ENCODE results near the gene A4GALT.
"Not testable (repeated sequence)": the region's sequence is repeated elsewhere in the genome, so short reads cannot be mapped to it uniquely, and the experiment has no call there.

The A4GALT gene

DNA sequence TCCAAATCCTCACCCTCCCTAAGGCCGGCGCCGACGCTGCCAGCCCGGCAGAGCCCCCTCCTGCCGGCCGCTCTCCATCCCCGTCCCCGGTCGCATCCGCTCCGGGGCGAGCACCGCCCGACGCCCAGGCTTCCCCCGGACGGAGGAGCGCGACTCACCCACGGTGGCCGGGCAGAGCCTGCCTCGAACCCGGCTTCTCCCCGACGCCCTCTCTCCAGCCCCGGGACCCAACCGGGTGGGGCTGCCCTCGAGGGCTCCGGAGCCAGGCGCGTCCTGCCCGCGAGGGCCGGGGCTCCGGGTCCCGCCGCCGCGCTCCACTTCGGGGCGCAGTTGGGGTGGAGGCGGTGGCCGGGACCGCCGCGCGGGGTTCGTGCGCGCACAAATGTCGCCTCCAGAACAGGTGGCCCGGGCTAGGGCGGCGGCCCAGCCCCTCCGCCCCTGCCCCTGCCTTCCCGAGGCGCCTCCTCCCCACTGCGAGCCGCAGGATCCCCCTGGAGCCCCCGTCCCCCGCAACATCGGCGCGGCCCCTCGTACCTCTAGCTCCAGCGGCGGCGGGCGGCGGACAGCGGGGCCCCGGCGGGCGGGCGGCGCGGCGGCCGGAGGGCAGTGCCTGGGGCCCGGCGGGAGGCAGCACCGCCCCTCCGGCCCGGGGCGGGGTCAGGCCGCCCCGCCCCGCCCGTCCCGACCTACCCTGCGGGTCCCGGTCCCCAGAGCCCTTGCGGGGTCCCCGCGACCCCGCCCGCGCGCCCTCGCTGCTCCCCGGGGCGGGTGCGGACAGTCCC is at the start of gene A4GALT:
Gene A4GALT, minus strand, starts transcription at position 608 of the 782 bp plus-strand sequence. CDS start 26,919 bp downstream, outside the sequence.
- intact Hi-C loops (cut with DNase I): no loop called here
- DNase-seq: no peak

GRCh38 chr22:42770448-42770726 is 49.7 kb upstream of the A4GALT start:
- DNase-seq: no peak
- intact Hi-C loops (cut with DNase I): no loop called here

GRCh38 chr22:42769574-42770447 is 49.1 kb upstream of the A4GALT start:
- intact Hi-C loops (cut with DNase I): no loop called here

GRCh38 chr22:42769238-42769573 is 48.5 kb upstream of the A4GALT start:
- DNase-seq: peak in 1 of 10 donors; percentile 79
- intact Hi-C loops (cut with DNase I): no loop called here

More at GRCh38 chr22:42769574-42770447, 49.1 kb upstream of the A4GALT start:
- DNase-seq: no peak

DNA sequence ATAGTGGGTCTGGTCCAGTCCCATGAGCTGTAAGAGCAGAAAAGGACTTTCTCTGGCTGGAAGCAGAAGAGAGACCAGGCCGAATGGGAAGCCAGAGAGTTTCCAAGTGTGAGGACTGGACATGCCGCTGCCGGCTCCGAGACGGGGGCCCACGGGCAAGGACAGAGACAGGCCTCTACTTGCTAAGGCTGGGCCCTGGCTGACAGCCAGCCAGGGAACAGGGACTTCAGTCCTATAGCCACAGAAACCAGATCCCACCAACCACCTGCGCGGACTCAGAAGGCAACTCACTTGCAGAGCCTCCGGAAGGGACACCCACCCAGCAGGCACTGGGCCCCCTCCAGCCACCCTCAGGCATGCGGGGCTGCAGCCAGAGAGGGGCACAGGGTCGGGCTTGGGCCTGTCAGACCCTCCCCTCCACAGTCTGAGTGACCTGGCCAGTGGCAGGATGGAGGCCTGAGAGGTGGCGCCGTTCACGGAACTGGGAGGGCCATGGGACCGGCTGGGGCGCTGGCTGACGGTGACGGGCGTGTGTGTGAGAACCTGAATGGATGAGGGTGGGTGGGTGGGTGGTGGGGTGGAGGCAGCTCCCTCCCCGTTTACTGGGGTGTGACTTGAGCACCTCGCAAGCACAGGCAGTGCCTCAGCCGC is 47.8 kb upstream of the A4GALT start:
- intact Hi-C loops (cut with DNase I): no loop called here
- peak in 1 of 10 donors; percentile 75 for DNase-seq

DNA sequence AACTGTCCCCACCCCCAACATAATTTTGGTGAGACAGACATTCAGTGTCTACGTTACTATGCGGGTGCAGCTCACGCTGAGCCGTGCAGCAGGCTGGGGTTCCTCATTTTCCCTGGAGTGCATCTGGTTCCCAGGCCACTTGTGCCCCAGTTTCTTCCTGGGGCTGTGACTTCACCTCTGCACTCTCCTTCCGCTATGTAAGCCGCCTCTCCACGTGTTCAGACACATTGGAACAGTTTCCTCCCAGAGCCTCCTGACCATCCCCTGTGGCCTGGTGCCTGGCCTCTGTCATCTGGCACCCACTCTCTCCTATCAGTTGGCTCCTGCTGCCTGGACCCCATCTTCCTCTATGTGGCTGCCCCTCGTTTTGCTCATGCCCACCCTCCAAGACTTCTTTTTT is 46.2 kb upstream of the A4GALT start:
- no peak for DNase-seq
- intact Hi-C loops (cut with DNase I): no loop called here

- intact Hi-C loops (cut with DNase I): no loop called here
- DNase-seq: peak in 1 of 10 donors; percentile 69
These were observed 44.3 kb upstream of the A4GALT start for GRCh38 chr22:42764895-42765363.

- DNase-seq: no peak
- intact Hi-C loops (cut with DNase I): no loop called here
These were observed 43.4 kb upstream of the A4GALT start for GRCh38 chr22:42763965-42764480.

GRCh38 chr22:42760806-42761565 is 40.3 kb upstream of the A4GALT start:
- intact Hi-C loops (cut with DNase I): no loop called here
- DNase-seq: no peak

- intact Hi-C loops (cut with DNase I): no loop called here
- DNase-seq: no peak
These were observed 38.4 kb upstream of the A4GALT start for GRCh38 chr22:42758931-42759629.

DNA sequence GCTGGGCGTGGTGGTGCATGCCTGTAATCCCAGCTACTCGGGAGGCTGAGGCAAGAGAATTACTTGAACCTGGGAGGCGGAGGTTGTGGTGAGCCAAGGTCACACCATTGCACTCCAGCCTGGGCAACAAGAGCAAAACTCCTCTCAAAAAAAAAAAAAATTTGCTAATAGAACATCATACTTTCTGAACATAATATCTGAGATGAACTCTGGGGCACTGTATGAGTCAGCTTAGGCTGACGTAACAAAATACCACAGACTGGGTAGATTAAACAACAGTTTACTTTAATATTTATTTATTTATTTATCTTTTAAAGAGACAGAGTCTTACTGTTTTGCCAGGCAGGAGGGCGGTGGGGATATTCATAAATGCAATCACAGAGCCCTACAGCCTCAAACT is 34.9 kb upstream of the A4GALT start:
- intact Hi-C loops (cut with DNase I); DNase-seq: not testable (repeated sequence)

GRCh38 chr22:42755121-42755520 is 34.5 kb upstream of the A4GALT start:
- DNase-seq; intact Hi-C loops (cut with DNase I): not testable (repeated sequence)

GRCh38 chr22:42754658-42755057 is 34.0 kb upstream of the A4GALT start:
- no peak for DNase-seq
- intact Hi-C loops (cut with DNase I): no loop called here

GRCh38 chr22:42752912-42753311 is 32.2 kb upstream of the A4GALT start:
- DNase-seq: no peak
- intact Hi-C loops (cut with DNase I): no loop called here

- intact Hi-C loops (cut with DNase I): no loop called here
- DNase-seq: no peak
These were observed 31.6 kb upstream of the A4GALT start for GRCh38 chr22:42752230-42752746.

DNA sequence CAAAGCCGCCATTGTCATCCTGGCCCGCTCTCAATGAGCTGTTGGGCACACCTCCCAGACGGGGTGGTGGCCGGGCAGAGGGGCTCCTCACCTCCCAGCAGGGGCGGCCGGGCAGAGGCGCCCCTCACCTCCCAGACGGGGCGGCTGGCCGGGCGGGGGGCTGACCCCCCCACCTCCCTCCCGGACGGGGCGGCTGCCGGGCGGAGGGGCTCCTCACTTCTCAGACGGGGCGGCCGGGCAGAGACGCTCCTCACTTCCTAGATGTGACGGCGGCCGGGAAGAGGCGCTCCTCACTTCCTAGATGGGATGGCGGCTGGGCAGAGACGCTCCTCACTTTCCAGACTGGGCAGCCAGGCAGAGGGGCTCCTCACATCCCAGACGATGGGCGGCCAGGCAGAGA is 29.8 kb upstream of the A4GALT start:
- DNase-seq; intact Hi-C loops (cut with DNase I): not testable (repeated sequence)

DNA sequence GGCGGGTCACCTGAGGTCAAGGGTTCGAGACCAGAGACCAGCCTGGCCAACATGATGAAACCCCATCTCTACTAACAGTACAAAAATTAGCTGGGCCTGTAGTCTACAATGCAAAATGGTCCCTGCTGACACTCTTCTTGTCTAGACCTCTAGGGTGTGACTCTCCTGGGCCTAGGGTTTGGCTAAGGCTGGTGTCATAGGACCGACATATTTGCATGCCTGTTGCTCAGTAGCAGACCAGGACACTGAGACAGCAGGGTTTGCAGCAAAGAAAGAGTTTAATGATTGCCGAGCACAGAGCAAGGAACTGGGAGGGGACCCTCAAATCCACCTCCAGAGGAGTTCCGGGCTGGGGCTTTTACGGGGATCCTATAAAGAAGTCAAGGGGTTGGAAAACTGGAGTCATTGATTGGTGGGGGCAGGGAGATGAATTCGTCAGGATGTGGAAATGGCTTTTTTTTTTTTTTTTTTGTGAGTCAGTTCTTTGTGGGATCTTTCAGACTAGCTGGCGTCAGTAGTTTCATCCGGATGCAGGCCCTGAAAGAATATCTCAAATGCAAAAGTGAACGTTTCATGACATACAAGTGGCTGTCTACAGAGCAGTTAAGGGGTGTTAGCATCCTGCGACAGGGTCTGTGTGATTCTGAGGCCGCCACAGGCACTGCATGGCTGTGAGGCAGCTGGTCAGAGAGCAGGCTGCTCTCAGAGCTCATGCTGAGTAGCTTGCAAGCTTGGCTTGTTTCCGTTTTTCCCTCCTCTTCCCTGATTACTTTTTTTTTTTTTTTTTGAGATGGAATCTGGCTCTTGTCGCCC is 27.2 kb upstream of the A4GALT start:
- intact Hi-C loops (cut with DNase I): no loop called here
- DNase-seq: no peak

- intact Hi-C loops (cut with DNase I): no loop called here
- no peak for DNase-seq
These were observed 24.4 kb upstream of the A4GALT start for GRCh38 chr22:42745118-42745517.

All from posterior cingulate gyrus (tissue), 11 donors.